ENCODE results near the gene NCKAP5. TPM values are rescaled to one million over a fixed set of nuclear protein-coding genes. Genes with fewer than 3 reads are reported as not detected.

NCKAP5 gene
- total and polyA plus RNA-seq, 2 of the 8 experiments (the other 6 are each of a cell fraction or from before 2014, with no cell fraction given) = 0.27 to 0.86 TPM

DNA sequence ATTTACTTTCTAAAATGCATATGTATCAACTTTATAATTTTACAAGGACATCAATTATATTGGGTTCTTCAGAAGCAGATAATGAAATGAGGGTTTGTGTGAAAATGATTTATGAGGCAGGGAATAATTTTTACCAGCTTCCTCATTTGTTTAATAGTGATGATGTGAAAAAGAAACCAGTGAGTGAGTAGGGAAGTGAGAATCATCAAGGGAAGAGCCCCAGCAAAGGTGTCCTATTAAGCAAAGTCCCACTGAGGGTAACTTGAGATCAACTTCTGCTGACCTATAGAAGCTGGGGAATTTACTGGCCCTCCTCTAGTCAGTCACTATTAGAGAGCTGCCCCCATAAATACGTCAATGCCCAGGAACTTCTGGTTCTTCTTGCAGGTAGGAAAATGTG, 631.5 kb downstream of the NCKAP5 start:
- H2AK5ac ChIP-seq (ENCODE audit: low read depth, low read length) = no peak overlapping the region
- ChIA-PET POLR2A (ENCODE audit: partially characterized antibody) (no interaction called here), CTCF (ENCODE audit: partially characterized antibody) (interaction anchor here (1.2 to 1.3 kb wide), 2 partner anchors 54 to 235 kb away, joined by 3 read pairs; no protein-coding TSS in a partner anchor)
- no peaks in the 10 kb centered on the region for H4K20me1 ChIP-seq (replicated peaks in 1 of 2; ENCODE audit: control insufficient read depth in 1 of 2, insufficient read depth in 2 of 2, low read length in 2 of 2)
- no peaks in the 10 kb centered on the region for H3K23me2 ChIP-seq (ENCODE audit: low read depth, low read length)
- no peak overlapping the region for H4K91ac ChIP-seq (replicated peaks; ENCODE audit: insufficient read length, low read length)
- no peaks in the 10 kb centered on the region; the same call in 1 of the 2 replicates for H3K79me1 ChIP-seq (ENCODE audit: low read depth, low read length)
- no peak overlapping the region for H2AFZ ChIP-seq (ENCODE audit: low read length)
- H2BK15ac ChIP-seq (ENCODE audit: low read length) = no peak overlapping the region
- H2BK120ac ChIP-seq (replicated peaks; ENCODE audit: low read depth, low read length) = no peak overlapping the region
- 93% methylated on average over 1 of the region's 1 CpG; no CpG with 5 or more reads in 1 of the 2 experiments for WGBS, 2 experiments (ENCODE audit: extremely low coverage in 1 of 2, insufficient coverage in 1 of 2, insufficient read length in 1 of 2, insufficient replicate concordance in 2 of 2, low coverage in 1 of 2, low lambda C conversion rate in 2 of 2, missing lambda C conversion rate in 1 of 2)
- H3K9ac ChIP-seq (replicated peaks in 1 of 4; ENCODE audit: extremely low read depth in 1 of 4, low read depth in 3 of 4, low read length in 3 of 4) = no peak overlapping the region
- no peak overlapping the region for H4K5ac ChIP-seq (ENCODE audit: insufficient read length, low read depth, low read length)
- no peak overlapping the region for H3K27ac ChIP-seq (ENCODE audit: low read depth, low read length)
- H2BK12ac ChIP-seq (ENCODE audit: low read depth, low read length) = no peak overlapping the region
- no peak overlapping the region for H3K23ac ChIP-seq (ENCODE audit: insufficient read length)
- no peak overlapping the region for H3K18ac ChIP-seq (ENCODE audit: extremely low read depth, low read length)
- TF ChIP-seq TBP (IDR thresholded peaks at IDR 0.05; ENCODE audit: low read depth, low read length) (no peak), EZH2 (IDR thresholded peaks at IDR 0.05; ENCODE audit: low read depth, low read length, severe bottlenecking) (no peak), ATF3 (IDR thresholded peaks at IDR 0.05; ENCODE audit: insufficient read depth, low read depth, low read length) (no peak), JUN (IDR thresholded peaks at IDR 0.05; ENCODE audit: low read depth, low read length) (no peak), SP4 (IDR thresholded peaks at IDR 0.05; ENCODE audit: low read length) (no peak), POLR2AphosphoS5 (IDR thresholded peaks at IDR 0.05; ENCODE audit: low read depth, low read length) (no peak)
- no peak overlapping the region for H2BK5ac ChIP-seq (ENCODE audit: low read depth, low read length)
- H3K4me2 ChIP-seq (ENCODE audit: insufficient read depth in 1 of 2, low read depth in 2 of 2, low read length in 2 of 2) = no peak overlapping the region
- no peaks in the 10 kb centered on the region for H3K79me2 ChIP-seq (ENCODE audit: control insufficient read depth in 1 of 2, insufficient read depth in 2 of 2, low read length in 2 of 2)
- no peaks in the 10 kb centered on the region for H3K27me3 ChIP-seq (replicated peaks in 1 of 4; ENCODE audit: control insufficient read depth in 3 of 4, extremely low read depth in 1 of 4, insufficient read depth in 3 of 4, low read length in 3 of 4)
- H3K4me3 ChIP-seq (ENCODE audit: extremely low read depth in 1 of 4, insufficient read depth in 2 of 4, low read depth in 3 of 4, low read length in 4 of 4) = no peak overlapping the region
- H4K8ac ChIP-seq (ENCODE audit: extremely low read depth, insufficient read depth, low read length) = no peak overlapping the region
- no peaks in the 10 kb centered on the region for H3K4me1 ChIP-seq (replicated peaks in 1 of 4; ENCODE audit: control insufficient read depth in 3 of 4, insufficient read depth in 4 of 4, low read length in 3 of 4)
- no peak overlapping the region for H2BK20ac ChIP-seq (ENCODE audit: low read length)
- DNase-seq (ENCODE audit: low read depth in 1 of 2, low spot score in 2 of 2) (no peak), FAIRE-seq (no peak)
- no peaks in the 10 kb centered on the region for H3K9me3 ChIP-seq (ENCODE audit: insufficient read depth in 2 of 2, low read depth in 1 of 2, low read length in 1 of 2)
- H3K14ac ChIP-seq (ENCODE audit: insufficient read length) = no peak overlapping the region
- H3K36me3 ChIP-seq (ENCODE audit: control insufficient read depth in 2 of 4, insufficient read depth in 4 of 4, low read length in 3 of 4) = no peaks in the 10 kb centered on the region
- H3K56ac ChIP-seq (replicated peaks; ENCODE audit: insufficient read length, low read depth, low read length) = no peak overlapping the region
- H3K4ac ChIP-seq (replicated peaks; ENCODE audit: insufficient read length, low read depth, low read length) = no peak overlapping the region
